IPS-20b (cell line): ENCODE results near the gene ING5.

Source experiments
- H3K27ac ChIP-seq: one replicate; pipeline ENCODE4 v1.5.1; 2013; ENCODE audit warnings: low read length
- H3K27me3 ChIP-seq: 2 replicates; pipeline ENCODE4 v1.6.1; 2013; ENCODE audit warnings: mild to moderate bottlenecking, low read length, inconsistent platforms; ENCODE audit not compliant: insufficient read depth
- H3K36me3 ChIP-seq: 2 replicates; pipeline ENCODE4 v1.6.1; 2013; ENCODE audit warnings: low read depth, mild to moderate bottlenecking, inconsistent platforms, low read length, moderate library complexity; ENCODE audit not compliant: insufficient read depth
- H3K4me1 ChIP-seq: 2 replicates; pipeline ENCODE4 v1.6.1; 2013; ENCODE audit warnings: mild to moderate bottlenecking, control low read depth, inconsistent platforms, low read length, moderate library complexity; ENCODE audit not compliant: insufficient read depth
- H3K4me3 ChIP-seq: 2 replicates; pipeline ENCODE4 v1.5.1; 2013; ENCODE audit warnings: mild to moderate bottlenecking, low read length, inconsistent platforms
- H3K9ac ChIP-seq: 2 replicates; pipeline ENCODE4 v1.6.1; 2013; ENCODE audit warnings: low read depth, mild to moderate bottlenecking, inconsistent platforms, low read length, moderate library complexity
- H3K9me3 ChIP-seq: 2 replicates; pipeline ENCODE4 v1.6.1; 2013; ENCODE audit warnings: mild to moderate bottlenecking, low read depth, low read length, inconsistent platforms; ENCODE audit not compliant: insufficient read depth

Gene ING5

DNA sequence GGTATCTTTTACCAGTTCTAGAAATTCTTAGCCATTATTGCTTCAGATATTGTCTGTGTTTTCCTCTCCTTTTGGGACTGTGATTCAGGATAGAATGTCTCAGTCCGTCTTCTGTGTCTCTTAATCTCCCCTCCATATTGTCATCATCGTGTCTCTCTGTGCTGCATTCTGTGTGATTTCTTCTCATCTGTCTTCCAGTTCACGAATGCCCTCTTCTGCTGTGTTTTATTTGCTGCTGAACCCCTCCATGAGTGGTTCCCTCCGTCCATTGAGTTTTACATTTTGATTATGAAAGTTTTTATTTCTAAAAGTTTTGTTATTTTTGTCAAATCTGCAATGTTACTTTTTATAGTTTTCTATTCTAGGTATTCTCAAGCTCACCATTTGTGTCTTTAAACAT lies 44.2 kb downstream of the ING5 start:
- Histone ChIP-seq H3K4me3 (no peak overlapping the region), H3K9ac (no peak overlapping the region), H3K27me3 (no peaks in the 10 kb centered on the region), H3K27ac (no peak overlapping the region), H3K9me3 (no peaks in the 10 kb centered on the region), H3K4me1 (no peaks in the 10 kb centered on the region), H3K36me3 (peaks cover 9% of the 10 kb centered on the region)

- H3K9ac ChIP-seq = no peak overlapping the region
- H3K4me3 ChIP-seq = no peak overlapping the region
- no peaks in the 10 kb centered on the region for H3K4me1 ChIP-seq
- H3K36me3 ChIP-seq = peaks cover 9% of the 10 kb centered on the region
- H3K9me3 ChIP-seq = no peaks in the 10 kb centered on the region
- no peak overlapping the region for H3K27ac ChIP-seq
- no peaks in the 10 kb centered on the region for H3K27me3 ChIP-seq
Measured at GRCh38 chr2:241748468-241749256, 46.8 kb downstream of the ING5 start.

- H3K4me3 ChIP-seq = no peak overlapping the region
- no peaks in the 10 kb centered on the region for H3K9me3 ChIP-seq
- no peak overlapping the region for H3K27ac ChIP-seq
- peaks cover under 1% of the 10 kb centered on the region; the same call in 1 of the 2 replicates for H3K36me3 ChIP-seq
- no peaks in the 10 kb centered on the region for H3K27me3 ChIP-seq
- H3K4me1 ChIP-seq = no peaks in the 10 kb centered on the region
- H3K9ac ChIP-seq = no peak overlapping the region
Measured at GRCh38 chr2:241750076-241750840, 48.4 kb downstream of the ING5 start.

GRCh38 chr2:241751152-241751551 lies 49.3 kb downstream of the ING5 start:
- Histone ChIP-seq H3K4me3 (no peak overlapping the region), H3K27ac (no peak overlapping the region), H3K9me3 (no peaks in the 10 kb centered on the region), H3K9ac (no peak overlapping the region), H3K36me3 (peaks cover 3% of the 10 kb centered on the region; the same call in 1 of the 2 replicates), H3K4me1 (no peaks in the 10 kb centered on the region), H3K27me3 (no peaks in the 10 kb centered on the region)

DNA sequence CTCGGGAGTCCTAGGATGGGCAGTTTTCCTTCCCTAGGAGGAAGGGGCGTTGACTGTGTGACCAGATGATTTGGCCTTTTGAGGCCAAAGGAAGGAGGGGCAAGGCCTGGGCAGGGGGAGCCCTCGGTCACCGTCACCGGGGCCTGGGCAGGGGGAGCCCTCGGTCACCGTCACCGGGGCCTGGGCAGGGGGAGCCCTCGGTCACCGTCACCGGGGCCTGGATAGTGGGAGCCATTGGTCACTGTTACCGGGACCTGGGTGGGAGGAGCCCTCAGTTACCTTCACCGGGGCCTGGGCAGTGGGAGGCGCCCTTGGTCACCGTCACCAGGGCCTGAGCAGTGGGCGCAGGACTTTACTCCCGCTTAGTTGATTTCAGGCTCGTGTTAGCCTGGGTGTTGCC lies 49.9 kb downstream of the ING5 start:
- Histone ChIP-seq H3K4me1 (no peaks in the 10 kb centered on the region), H3K4me3 (no peak overlapping the region), H3K36me3 (peaks cover 4% of the 10 kb centered on the region; the same call in 1 of the 2 replicates), H3K9me3 (no peaks in the 10 kb centered on the region), H3K27ac (no peak overlapping the region), H3K27me3 (no peaks in the 10 kb centered on the region), H3K9ac (no peak overlapping the region)

DNA sequence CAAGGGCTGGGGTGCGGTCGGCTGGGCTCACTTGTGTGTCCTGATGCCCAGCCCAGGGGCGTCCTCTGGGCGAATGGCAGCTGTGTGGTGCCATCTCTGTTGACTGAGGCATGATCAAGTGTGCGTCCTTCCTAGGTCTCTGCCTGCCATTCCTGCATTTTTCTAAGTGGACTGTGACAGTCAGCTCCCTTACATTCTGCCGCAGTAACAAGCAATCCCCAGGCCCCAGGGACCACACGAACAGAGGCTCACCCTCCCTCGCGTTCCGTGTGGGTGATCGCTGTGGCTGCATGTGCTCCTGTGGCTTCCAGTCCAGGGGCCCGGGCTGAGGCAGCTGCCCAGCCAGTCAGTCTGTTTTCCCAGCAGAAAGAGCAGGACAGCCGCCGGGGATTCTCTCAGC lies 50.4 kb downstream of the ING5 start:
- H3K27me3 ChIP-seq = no peaks in the 10 kb centered on the region
- no peak overlapping the region for H3K4me3 ChIP-seq
- H3K36me3 ChIP-seq = peaks cover 6% of the 10 kb centered on the region; the same call in 1 of the 2 replicates
- H3K9ac ChIP-seq = no peak overlapping the region
- H3K4me1 ChIP-seq = no peaks in the 10 kb centered on the region
- no peaks in the 10 kb centered on the region for H3K9me3 ChIP-seq
- H3K27ac ChIP-seq = no peak overlapping the region

GRCh38 chr2:241752689-241753276 lies 50.9 kb downstream of the ING5 start:
- Histone ChIP-seq H3K9ac (no peak overlapping the region), H3K27ac (no peak overlapping the region), H3K36me3 (peaks cover 6% of the 10 kb centered on the region; the same call in 1 of the 2 replicates), H3K9me3 (no peaks in the 10 kb centered on the region), H3K4me1 (no peaks in the 10 kb centered on the region), H3K27me3 (no peaks in the 10 kb centered on the region), H3K4me3 (no peak overlapping the region)

DNA sequence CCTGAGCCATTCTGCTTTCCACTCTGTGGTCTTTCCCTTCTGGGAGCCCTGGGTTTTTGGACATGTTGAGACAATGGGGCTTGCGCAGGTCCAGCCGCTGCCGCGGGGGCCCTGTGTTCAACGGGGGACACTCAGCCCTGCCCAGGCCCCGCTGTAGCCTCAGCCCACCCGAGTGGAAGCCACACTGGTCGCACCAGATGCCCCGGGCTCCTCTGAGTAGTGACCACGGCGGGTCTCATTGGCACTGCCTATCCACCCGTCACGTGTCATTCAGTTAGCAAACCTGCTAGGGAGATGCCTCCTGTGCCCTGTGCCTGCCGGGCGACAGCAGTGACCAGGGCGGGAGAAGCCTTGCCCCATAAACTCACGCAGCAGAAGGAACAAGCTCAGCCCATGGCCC lies 51.7 kb downstream of the ING5 start:
- Histone ChIP-seq H3K36me3 (peaks cover 6% of the 10 kb centered on the region; the same call in 1 of the 2 replicates), H3K9me3 (no peaks in the 10 kb centered on the region), H3K27me3 (no peaks in the 10 kb centered on the region), H3K4me1 (no peaks in the 10 kb centered on the region), H3K27ac (no peak overlapping the region), H3K9ac (no peak overlapping the region), H3K4me3 (no peak overlapping the region)

DNA sequence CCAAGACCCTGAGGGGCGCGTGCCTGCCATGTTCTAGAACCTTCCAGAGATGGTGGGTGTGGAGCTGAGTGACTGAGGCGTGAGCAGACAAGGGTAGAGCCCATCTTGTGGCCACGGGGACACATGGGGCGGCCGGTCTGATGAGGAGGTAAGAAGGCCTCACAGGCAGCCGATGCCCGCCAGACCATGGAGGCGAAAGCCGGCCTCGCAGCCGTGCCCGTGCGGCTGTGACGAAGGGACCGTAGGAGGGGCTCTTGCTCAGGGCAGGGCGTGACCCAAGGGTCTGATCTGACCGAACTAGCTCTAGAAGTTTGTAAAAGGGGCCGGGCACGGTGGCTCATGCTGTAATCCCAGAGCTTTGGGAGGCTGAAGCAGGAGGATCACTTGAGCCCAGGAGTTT lies 52.2 kb downstream of the ING5 start:
- Histone ChIP-seq H3K27me3 (no peaks in the 10 kb centered on the region), H3K36me3 (peaks cover 6% of the 10 kb centered on the region; the same call in 1 of the 2 replicates), H3K4me3 (no peak overlapping the region), H3K9ac (no peak overlapping the region), H3K4me1 (no peaks in the 10 kb centered on the region), H3K27ac (no peak overlapping the region), H3K9me3 (no peaks in the 10 kb centered on the region)

DNA sequence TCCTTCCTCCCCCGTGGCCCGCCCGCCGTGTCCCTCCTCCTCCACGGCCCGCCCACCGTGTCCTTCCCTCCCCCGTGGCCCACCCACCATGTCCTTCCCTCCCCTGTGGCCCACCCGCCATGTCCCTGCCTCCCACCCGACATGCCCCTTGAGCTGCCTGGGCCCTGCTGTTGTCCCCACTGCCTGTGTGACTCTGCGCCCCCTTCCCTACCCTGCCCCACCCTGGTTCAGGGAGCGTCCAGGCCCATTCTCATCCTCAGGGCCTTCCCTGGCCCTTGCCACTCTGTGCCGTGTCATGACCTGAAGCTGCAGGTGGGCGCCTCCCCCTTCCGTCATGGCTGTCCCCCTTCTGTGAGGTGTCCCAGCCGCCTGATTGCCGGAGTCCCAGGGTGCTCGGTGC lies 53.3 kb downstream of the ING5 start:
- Histone ChIP-seq H3K27ac (no peak overlapping the region), H3K9me3 (peaks cover under 1% of the 10 kb centered on the region; the same call in 1 of the 2 replicates), H3K27me3 (no peaks in the 10 kb centered on the region), H3K36me3 (peaks cover 14% of the 10 kb centered on the region; the same call in 1 of the 2 replicates), H3K4me3 (no peak overlapping the region), H3K4me1 (no peaks in the 10 kb centered on the region), H3K9ac (no peak overlapping the region)

- Histone ChIP-seq H3K4me3 (no peak overlapping the region), H3K27ac (no peak overlapping the region), H3K9ac (no peak overlapping the region), H3K27me3 (no peaks in the 10 kb centered on the region), H3K9me3 (peaks cover 4% of the 10 kb centered on the region; the same call in 1 of the 2 replicates), H3K36me3 (peaks cover 14% of the 10 kb centered on the region; the same call in 1 of the 2 replicates), H3K4me1 (no peaks in the 10 kb centered on the region)
Measured at GRCh38 chr2:241755777-241756176, 53.9 kb downstream of the ING5 start.
